Measurements from ENCODE around the gene RAPGEF5. TPM values are rescaled to one million over a fixed set of nuclear protein-coding genes. Genes with fewer than 3 reads are reported as not detected.

The RAPGEF5 gene
- total RNA-seq, 1 experiment from 2014 or later, result 13.3 TPM

DNA sequence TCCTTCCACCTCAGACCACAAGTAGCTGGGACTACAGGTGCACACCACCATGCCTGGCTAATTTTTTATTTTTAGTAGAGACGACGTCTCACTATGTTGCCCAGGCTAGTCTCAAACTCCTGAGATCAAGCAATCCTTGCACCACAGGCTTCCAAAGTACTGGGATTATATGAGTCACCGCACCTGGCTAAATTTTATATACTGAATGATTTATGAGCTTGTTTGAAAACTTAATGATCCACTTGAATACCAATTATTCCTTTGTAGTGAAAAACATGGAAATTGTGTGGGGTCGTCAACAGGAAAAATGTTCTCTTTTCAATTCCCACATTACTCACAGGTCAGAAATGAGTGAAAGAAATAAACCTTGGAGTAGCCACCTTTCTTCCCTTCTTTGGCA lies 31.3 kb downstream of the RAPGEF5 start:
- Histone ChIP-seq H3K27ac (ENCODE audit: insufficient read length, low read depth, low read length) (no peak overlapping the region), H3K14ac (ENCODE audit: insufficient read depth, low read length) (no peak overlapping the region), H4K91ac (ENCODE audit: insufficient read length, low read depth, low read length) (no peak overlapping the region), H4K8ac (replicated peaks; ENCODE audit: insufficient read length, low read depth, low read length) (no peak overlapping the region), H2BK15ac (ENCODE audit: low read depth, low read length) (no peak overlapping the region), H3T11ph (ENCODE audit: low read length) (no peak overlapping the region), H4K20me1 (ENCODE audit: control insufficient read depth, insufficient read depth, insufficient read length) (no peaks in the 10 kb centered on the region), H3K4ac (ENCODE audit: low read depth, low read length) (no peak overlapping the region), H3K23me2 (ENCODE audit: insufficient read length, low read depth, low read length, poor library complexity, severe bottlenecking) (no peaks in the 10 kb centered on the region), H3K9ac (ENCODE audit: extremely low read depth, insufficient read length, low read length) (no peak overlapping the region), H2BK120ac (ENCODE audit: low read depth, low read length, poor library complexity, severe bottlenecking) (no peak overlapping the region), H2AK5ac (ENCODE audit: insufficient read length, low read length) (no peak overlapping the region), H2BK5ac (ENCODE audit: insufficient read length, low read length) (no peak overlapping the region), H3K56ac (ENCODE audit: insufficient read length, low read depth, low read length) (no peak overlapping the region), H3K79me1 (ENCODE audit: insufficient read depth, low read depth, low read length, poor library complexity, severe bottlenecking) (no peaks in the 10 kb centered on the region), H3K79me2 (ENCODE audit: insufficient read depth, low read length) (peaks cover 6% of the 10 kb centered on the region; the same call in 1 of the 2 replicates), H2BK20ac (ENCODE audit: low read depth, low read length, poor library complexity, severe bottlenecking) (no peak overlapping the region), H3K9me3 (ENCODE audit: control insufficient read depth, low read depth, low read length) (no peaks in the 10 kb centered on the region), H3K4me1 (ENCODE audit: insufficient read depth, low read length) (peaks cover 10% of the 10 kb centered on the region; the same call in 1 of the 2 replicates), H3K4me2 (ENCODE audit: insufficient read depth, insufficient read length, low read length) (no peak overlapping the region), H4K5ac (ENCODE audit: insufficient read length, low read depth, low read length) (no peak overlapping the region), H3K23ac (ENCODE audit: insufficient read length, low read depth, low read length) (no peak overlapping the region), H2AFZ (ENCODE audit: low read length) (no peak overlapping the region), H2BK12ac (ENCODE audit: insufficient read length, low read depth, low read length) (no peak overlapping the region), H3K27me3 (ENCODE audit: insufficient read depth, low read length) (no peaks in the 10 kb centered on the region; the same call in 1 of the 2 replicates), H3K18ac (ENCODE audit: insufficient read length, low read depth, low read length) (no peak overlapping the region)
- peaks cover 0 to 2% (median 0%) of the 10 kb centered on the region in 3 experiments; a peak in 1 of 7 replicates for H3K36me3 Mint-ChIP-seq (ENCODE audit: insufficient read depth in 1 of 3, low read depth in 3 of 3)
- H3K9me3 Mint-ChIP-seq, result no peaks in the 10 kb centered on the region
- no peak overlapping the region for H3K27ac Mint-ChIP-seq
- peaks cover 34 to 41% of the 10 kb centered on the region in 2 experiments for H3K4me1 Mint-ChIP-seq
- no CpG with 5 or more reads among the region's 4 CpGs for WGBS (ENCODE audit: extremely low coverage, insufficient read length, low lambda C conversion rate)
- TF ChIP-seq, protein P1, sequence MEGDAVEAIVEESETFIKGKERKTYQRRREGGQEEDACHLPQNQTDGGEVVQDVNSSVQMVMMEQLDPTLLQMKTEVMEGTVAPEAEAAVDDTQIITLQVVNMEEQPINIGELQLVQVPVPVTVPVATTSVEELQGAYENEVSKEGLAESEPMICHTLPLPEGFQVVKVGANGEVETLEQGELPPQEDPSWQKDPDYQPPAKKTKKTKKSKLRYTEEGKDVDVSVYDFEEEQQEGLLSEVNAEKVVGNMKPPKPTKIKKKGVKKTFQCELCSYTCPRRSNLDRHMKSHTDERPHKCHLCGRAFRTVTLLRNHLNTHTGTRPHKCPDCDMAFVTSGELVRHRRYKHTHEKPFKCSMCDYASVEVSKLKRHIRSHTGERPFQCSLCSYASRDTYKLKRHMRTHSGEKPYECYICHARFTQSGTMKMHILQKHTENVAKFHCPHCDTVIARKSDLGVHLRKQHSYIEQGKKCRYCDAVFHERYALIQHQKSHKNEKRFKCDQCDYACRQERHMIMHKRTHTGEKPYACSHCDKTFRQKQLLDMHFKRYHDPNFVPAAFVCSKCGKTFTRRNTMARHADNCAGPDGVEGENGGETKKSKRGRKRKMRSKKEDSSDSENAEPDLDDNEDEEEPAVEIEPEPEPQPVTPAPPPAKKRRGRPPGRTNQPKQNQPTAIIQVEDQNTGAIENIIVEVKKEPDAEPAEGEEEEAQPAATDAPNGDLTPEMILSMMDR (conservative IDR thresholded peaks at IDR 0.05), result no peak
- no peak overlapping the region for H3K4me3 Mint-ChIP-seq
- H3K27me3 Mint-ChIP-seq (ENCODE audit: low read depth), result no peaks in the 10 kb centered on the region
- DNase-seq, result no peak

All from H9 (cell line).